ENCODE measurements around the gene MAPKAP1.

- TF ChIP-seq, protein P1, sequence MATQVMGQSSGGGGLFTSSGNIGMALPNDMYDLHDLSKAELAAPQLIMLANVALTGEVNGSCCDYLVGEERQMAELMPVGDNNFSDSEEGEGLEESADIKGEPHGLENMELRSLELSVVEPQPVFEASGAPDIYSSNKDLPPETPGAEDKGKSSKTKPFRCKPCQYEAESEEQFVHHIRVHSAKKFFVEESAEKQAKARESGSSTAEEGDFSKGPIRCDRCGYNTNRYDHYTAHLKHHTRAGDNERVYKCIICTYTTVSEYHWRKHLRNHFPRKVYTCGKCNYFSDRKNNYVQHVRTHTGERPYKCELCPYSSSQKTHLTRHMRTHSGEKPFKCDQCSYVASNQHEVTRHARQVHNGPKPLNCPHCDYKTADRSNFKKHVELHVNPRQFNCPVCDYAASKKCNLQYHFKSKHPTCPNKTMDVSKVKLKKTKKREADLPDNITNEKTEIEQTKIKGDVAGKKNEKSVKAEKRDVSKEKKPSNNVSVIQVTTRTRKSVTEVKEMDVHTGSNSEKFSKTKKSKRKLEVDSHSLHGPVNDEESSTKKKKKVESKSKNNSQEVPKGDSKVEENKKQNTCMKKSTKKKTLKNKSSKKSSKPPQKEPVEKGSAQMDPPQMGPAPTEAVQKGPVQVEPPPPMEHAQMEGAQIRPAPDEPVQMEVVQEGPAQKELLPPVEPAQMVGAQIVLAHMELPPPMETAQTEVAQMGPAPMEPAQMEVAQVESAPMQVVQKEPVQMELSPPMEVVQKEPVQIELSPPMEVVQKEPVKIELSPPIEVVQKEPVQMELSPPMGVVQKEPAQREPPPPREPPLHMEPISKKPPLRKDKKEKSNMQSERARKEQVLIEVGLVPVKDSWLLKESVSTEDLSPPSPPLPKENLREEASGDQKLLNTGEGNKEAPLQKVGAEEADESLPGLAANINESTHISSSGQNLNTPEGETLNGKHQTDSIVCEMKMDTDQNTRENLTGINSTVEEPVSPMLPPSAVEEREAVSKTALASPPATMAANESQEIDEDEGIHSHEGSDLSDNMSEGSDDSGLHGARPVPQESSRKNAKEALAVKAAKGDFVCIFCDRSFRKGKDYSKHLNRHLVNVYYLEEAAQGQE (IDR thresholded peaks at IDR 0.05; ENCODE audit: borderline replicate concordance) = no peak
- TF ChIP-seq CTCF (IDR thresholded peaks at IDR 0.05; ENCODE audit: poor library complexity, severe bottlenecking) (no peak), EP300 (conservative IDR thresholded peaks at IDR 0.05; ENCODE audit: poor library complexity, severe bottlenecking) (no peak), POLR2AphosphoS5 (IDR thresholded peaks at IDR 0.05) (no peak), TAF1 (IDR thresholded peaks at IDR 0.05; ENCODE audit: low read depth) (no peak), EZH2 (IDR thresholded peaks at IDR 0.05; ENCODE audit: borderline replicate concordance, insufficient read depth, low read length, poor library complexity, severe bottlenecking) (no peak)
Measured at GRCh38 chr9:125425901-125426515, 281.0 kb downstream of the MAPKAP1 start.
